PC-9 (cell line): ENCODE results near the gene CDC37L1. TPM values are rescaled to one million over a fixed set of nuclear protein-coding genes. Genes with fewer than 3 reads are reported as not detected.

ENCODE experiments used
- BruUV-seq: library from RNA; stranded (reverse); fragments of 400-500 nt; replicated peaks from 2 replicates; lab custom pipeline; 2021; lab: Mats Ljungman, UMichigan
- CTCF ChIA-PET: fragments of 300-600 bp; sonication (Branson Sonifier 250); formaldehyde crosslinking; loops from one replicate; lab custom pipeline; 2022; ENCODE audit warnings: antibody characterized with exemption; lab: Charles Lee
- POLR2A ChIA-PET: fragments of 300-600 bp; sonication (Branson Sonifier 250); formaldehyde crosslinking; loops from one replicate; lab custom pipeline; 2022; ENCODE audit warnings: antibody characterized with exemption; ENCODE audit not compliant: unreplicated experiment; lab: Charles Lee
- DNase-seq, 2 experiments: peaks; one replicate each; pipeline versions ENCODE4 v3.0.0 to v3.0.0-alpha.2; 2015 to 2022; ENCODE audit warnings: mixed read lengths in 1 of 2
- H2AFZ ChIP-seq: fragments of 200-600 bp; sonication (generic); 2 replicates; pipeline ENCODE4 v1.8.1; 2017; ENCODE audit warnings: antibody characterized with exemption
- H3F3A ChIP-seq: fragments of 200-600 bp; sonication (generic); 2 replicates; pipeline ENCODE4 v1.8.1; 2017; ENCODE audit warnings: antibody characterized with exemption, mild to moderate bottlenecking, low read depth; ENCODE audit not compliant: insufficient read depth
- H3K27ac ChIP-seq: fragments of 200-600 bp; sonication (generic); 2 replicates; pipeline ENCODE4 v1.6.1; 2016; ENCODE audit warnings: mixed run types
- H3K27me3 ChIP-seq: fragments of 200-600 bp; sonication (generic); 2 replicates; pipeline ENCODE4 v1.6.1; 2016; ENCODE audit warnings: low read depth, mixed run types; ENCODE audit not compliant: insufficient read depth
- H3K36me3 ChIP-seq: fragments of 200-600 bp; sonication (generic); 2 replicates; pipeline ENCODE4 v1.6.1; 2016; ENCODE audit warnings: low read depth, mixed run types
- H3K4me1 ChIP-seq: fragments of 200-600 bp; sonication (generic); replicated peaks from 2 replicates; pipeline ENCODE4 v1.6.1; 2016; ENCODE audit warnings: mixed run types; ENCODE audit not compliant: insufficient read depth
- H3K4me2 ChIP-seq: fragments of 200-600 bp; sonication (generic); 2 replicates; pipeline ENCODE4 v1.6.1; 2017; ENCODE audit warnings: mixed run types
- H3K4me3 ChIP-seq: fragments of 200-600 bp; sonication (generic); 2 replicates; pipeline ENCODE4 v1.6.1; 2016; ENCODE audit warnings: mixed run types
- H3K79me2 ChIP-seq: fragments of 200-600 bp; sonication (generic); 2 replicates; pipeline ENCODE4 v1.6.1; 2017; ENCODE audit warnings: low read depth, mixed run types
- H3K9me2 ChIP-seq: fragments of 200-600 bp; sonication (generic); 2 replicates; pipeline ENCODE4 v1.8.1; 2017; ENCODE audit warnings: mild to moderate bottlenecking; ENCODE audit not compliant: insufficient read depth
- H3K9me3 ChIP-seq: fragments of 200-600 bp; sonication (generic); 2 replicates; pipeline ENCODE4 v1.8.1; 2016; ENCODE audit warnings: low read depth; ENCODE audit not compliant: insufficient read depth
- H4K20me1 ChIP-seq: fragments of 200-600 bp; sonication (generic); 2 replicates; pipeline ENCODE4 v1.8.1; 2017; ENCODE audit not compliant: insufficient read depth
- EZH2 ChIP-seq: fragments of 200-600 bp; sonication (generic); IDR thresholded peaks from 2 replicates; pipeline ENCODE4 v1.8.0; 2017; ENCODE audit warnings: antibody characterized with exemption, low read depth
- intact Hi-C: fragments of 100-400 bp; cut with micrococcal nuclease; formaldehyde crosslinking; loops from one replicate; pipeline ENCODE4 v1.10.0; 2022; ENCODE audit not compliant: unreplicated experiment
- total RNA-seq: library from RNA; stranded (reverse); gene quantifications from 2 replicates; pipeline ENCODE4 v1.2.3, GENCODE V29; 2021
- TF ChIP-seq, protein P1 (sequence below): fragments of 200-600 bp; sonication (generic); conservative IDR thresholded peaks from 2 replicates; pipeline ENCODE4 v1.6.1; 2017; ENCODE audit warnings: mixed run types, antibody characterized with exemption, mild to moderate bottlenecking, moderate library complexity

The CDC37L1 gene
- total RNA-seq, 1 experiment from 2014 or later = 6.7 TPM

- Histone ChIP-seq H3K36me3 (0 out of 2 replicates have a peak, but pooled peaks cover 5% of the 10 kb centered on the region), H3K27me3 (no peaks in the 10 kb centered on the region), H3K79me2 (no peaks in the 10 kb centered on the region), H3K4me2 (no peak overlapping the region), H3K9me2 (no peaks in the 10 kb centered on the region), H3K9me3 (no peaks in the 10 kb centered on the region), H3F3A (peaks cover 4% of the 10 kb centered on the region; the same call in 1 of the 2 replicates), H3K4me1 (no peaks in the 10 kb centered on the region), H3K27ac (no peak overlapping the region), H3K4me3 (no peak overlapping the region), H4K20me1 (no peaks in the 10 kb centered on the region), H2AFZ (no peak overlapping the region)
- BruUV-seq = no TSS peak
- TF ChIP-seq EZH2 = no peak
- TF ChIP-seq, protein P1, sequence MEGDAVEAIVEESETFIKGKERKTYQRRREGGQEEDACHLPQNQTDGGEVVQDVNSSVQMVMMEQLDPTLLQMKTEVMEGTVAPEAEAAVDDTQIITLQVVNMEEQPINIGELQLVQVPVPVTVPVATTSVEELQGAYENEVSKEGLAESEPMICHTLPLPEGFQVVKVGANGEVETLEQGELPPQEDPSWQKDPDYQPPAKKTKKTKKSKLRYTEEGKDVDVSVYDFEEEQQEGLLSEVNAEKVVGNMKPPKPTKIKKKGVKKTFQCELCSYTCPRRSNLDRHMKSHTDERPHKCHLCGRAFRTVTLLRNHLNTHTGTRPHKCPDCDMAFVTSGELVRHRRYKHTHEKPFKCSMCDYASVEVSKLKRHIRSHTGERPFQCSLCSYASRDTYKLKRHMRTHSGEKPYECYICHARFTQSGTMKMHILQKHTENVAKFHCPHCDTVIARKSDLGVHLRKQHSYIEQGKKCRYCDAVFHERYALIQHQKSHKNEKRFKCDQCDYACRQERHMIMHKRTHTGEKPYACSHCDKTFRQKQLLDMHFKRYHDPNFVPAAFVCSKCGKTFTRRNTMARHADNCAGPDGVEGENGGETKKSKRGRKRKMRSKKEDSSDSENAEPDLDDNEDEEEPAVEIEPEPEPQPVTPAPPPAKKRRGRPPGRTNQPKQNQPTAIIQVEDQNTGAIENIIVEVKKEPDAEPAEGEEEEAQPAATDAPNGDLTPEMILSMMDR = no peak
- CTCF ChIA-PET = no interaction called here
- intact Hi-C loops = no loop called here
- POLR2A ChIA-PET = no interaction called here
- no peak for DNase-seq
Measured at GRCh38 chr9:4706971-4707622, 27.7 kb downstream of the CDC37L1 start.

DNA sequence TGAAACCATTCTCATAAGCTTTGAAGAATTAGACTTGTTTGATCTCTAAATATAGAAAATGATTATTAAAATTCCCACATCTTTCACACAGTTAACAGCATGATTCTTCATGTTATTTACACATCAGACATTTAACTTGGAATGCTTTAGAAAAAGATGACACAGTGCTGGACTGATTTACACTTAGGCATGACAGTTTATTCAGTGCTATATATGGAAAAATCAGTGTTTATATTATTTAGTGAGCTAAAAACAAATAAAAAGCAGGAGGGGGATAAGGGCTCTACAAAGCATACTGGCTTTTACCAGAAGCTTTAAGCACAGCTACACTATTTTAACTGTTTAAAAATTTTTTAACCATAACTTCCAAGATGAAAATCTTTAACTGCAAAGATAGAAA is 30.0 kb downstream of the CDC37L1 start:
- Histone ChIP-seq H3K4me2 (no peak overlapping the region), H3K27me3 (no peaks in the 10 kb centered on the region), H3K27ac (no peak overlapping the region), H3K4me3 (no peak overlapping the region), H4K20me1 (no peaks in the 10 kb centered on the region), H3K4me1 (no peaks in the 10 kb centered on the region), H3K9me2 (no peaks in the 10 kb centered on the region), H3K79me2 (no peaks in the 10 kb centered on the region), H2AFZ (no peak overlapping the region), H3K36me3 (peaks cover 9% of the 10 kb centered on the region; the same call in 1 of the 2 replicates), H3F3A (peaks cover 8% of the 10 kb centered on the region; the same call in 1 of the 2 replicates), H3K9me3 (no peaks in the 10 kb centered on the region; the same call in 1 of the 2 replicates)
- TF ChIP-seq, protein P1 = no peak
- TF ChIP-seq EZH2 = no peak
- intact Hi-C loops = no loop called here
- no TSS peak for BruUV-seq
- no peak for DNase-seq
- POLR2A ChIA-PET = no interaction called here
- CTCF ChIA-PET = no interaction called here

DNA sequence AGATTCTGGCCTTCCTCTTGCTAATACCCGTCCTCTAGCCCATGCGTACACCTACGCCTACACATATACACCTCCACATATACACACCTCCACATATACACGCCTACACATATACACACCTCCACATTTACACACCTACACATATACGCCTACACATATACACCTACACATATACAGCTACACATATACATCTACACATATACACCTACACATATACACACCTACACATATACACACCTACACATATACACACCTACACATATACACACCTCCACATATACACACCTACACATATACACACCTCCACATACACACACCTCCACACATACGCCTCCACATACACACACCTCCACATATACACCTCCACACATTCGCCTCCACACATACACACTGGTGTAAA is 34.5 kb downstream of the CDC37L1 start:
- Histone ChIP-seq H3K4me1 (no peaks in the 10 kb centered on the region), H3K36me3 (peaks cover 10% of the 10 kb centered on the region; the same call in 1 of the 2 replicates), H3K4me3 (no peak overlapping the region), H3F3A (peaks cover 11% of the 10 kb centered on the region; the same call in 1 of the 2 replicates), H3K27me3 (no peaks in the 10 kb centered on the region), H3K27ac (no peak overlapping the region), H3K4me2 (no peak overlapping the region), H2AFZ (no peak overlapping the region), H3K79me2 (no peaks in the 10 kb centered on the region), H3K9me2 (no peaks in the 10 kb centered on the region), H4K20me1 (no peaks in the 10 kb centered on the region), H3K9me3 (no peaks in the 10 kb centered on the region; the same call in 1 of the 2 replicates)
- intact Hi-C loops = no loop called here
- TF ChIP-seq, protein P1 = no peak
- no peak for TF ChIP-seq EZH2
- POLR2A ChIA-PET = no interaction called here
- CTCF ChIA-PET = no interaction called here
- no peak for DNase-seq
- BruUV-seq = no TSS peak
